Stimulated activated CD4-positive, alpha-beta T cell treated with anti-CD3 and anti-CD28 coated beads, Interleukin-15, amount 100 ng/mL, for 1 hour (primary cell): Measurements from ENCODE around the gene CRLF3.
"Not testable (repeated sequence)": the region's sequence is repeated elsewhere in the genome, so short reads cannot be mapped to it uniquely, and the experiment has no call there.

Experiments
- DNase-seq, 2 donors: peaks; one replicate each; pipeline ENCODE4 v3.0.0-alpha.2; 2020; ENCODE audit warnings: low read depth in 1 of 2, low spot score in 1 of 2

Gene CRLF3

DNA sequence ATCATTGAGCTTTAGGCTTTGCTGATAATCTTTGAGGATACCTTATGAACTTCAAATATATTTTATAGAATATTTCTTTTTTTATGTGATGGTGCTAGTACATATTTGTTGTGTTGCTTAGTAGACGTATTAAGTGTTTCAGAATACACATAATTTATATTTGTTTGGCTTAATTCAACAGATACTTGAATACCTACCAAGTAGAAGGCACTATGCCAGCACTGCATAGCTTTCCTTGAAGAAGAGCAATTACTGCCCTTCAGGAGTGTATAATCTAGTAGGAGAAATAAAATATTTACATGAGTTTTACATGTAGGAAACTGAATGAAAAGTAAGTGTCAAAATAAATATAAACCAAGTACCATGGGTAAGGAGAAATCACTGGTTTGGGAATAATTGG, 81.8 kb downstream of the CRLF3 start:
- DNase-seq: not testable (repeated sequence)

DNA sequence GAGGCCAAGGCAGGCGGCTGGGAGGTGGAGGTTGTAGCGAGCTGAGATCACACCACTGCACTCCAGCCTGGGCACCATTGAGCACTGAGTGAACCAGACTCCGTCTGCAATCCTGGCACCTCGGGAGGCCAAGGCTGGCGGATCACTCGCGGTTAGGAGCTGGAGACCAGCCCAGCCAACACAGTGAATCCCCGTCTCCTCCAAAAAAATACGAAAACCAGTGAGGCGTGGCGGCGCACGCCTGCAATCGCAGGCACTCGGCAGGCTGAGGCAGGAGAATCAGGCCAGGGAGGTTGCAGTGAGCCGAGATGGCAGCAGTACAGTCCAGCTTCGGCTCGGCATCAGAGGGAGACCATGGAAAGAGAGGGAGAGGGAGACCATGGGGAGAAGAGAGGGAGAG, 88.1 kb downstream of the CRLF3 start:
- not testable (repeated sequence) for DNase-seq

DNA sequence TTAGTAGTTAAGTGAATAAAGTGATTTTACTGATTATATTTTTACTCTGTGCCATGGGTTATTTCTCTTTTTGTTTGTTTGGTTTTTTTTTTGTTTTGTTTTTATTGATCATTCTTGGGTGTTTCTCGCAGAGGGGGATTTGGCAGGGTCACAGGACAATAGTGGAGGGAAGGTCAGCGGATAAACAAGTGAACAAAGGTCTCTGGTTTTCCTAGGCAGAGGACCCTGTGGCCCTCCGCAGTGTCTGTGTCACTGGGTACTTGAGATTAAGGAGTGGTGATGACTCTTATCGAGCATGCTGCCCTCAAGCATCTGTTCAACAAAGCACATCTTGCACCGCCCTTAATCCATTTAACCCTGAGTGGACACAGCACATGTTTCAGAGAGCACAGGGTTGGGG, 88.8 kb downstream of the CRLF3 start:
- not testable (repeated sequence) for DNase-seq

DNA sequence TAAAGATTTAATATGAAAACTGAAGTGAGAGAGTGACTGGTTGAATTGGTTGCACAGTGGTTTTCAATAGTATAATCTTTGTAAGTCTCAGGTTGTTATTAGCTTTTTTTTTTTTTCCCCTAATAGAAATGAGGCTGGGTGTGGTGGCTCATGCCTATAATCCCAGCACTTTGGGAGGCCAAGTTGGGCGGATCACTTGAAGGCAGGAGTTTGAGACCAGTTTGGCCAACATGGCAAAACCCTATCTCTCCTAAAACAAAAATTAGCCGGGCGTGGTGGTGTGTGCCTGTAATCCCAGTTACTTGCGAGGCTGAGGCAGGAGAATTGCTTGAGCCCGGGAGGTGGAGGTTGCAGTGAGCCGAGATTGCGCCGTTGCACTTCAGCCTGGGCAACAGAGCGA, 89.3 kb downstream of the CRLF3 start:
- DNase-seq: not testable (repeated sequence)

DNA sequence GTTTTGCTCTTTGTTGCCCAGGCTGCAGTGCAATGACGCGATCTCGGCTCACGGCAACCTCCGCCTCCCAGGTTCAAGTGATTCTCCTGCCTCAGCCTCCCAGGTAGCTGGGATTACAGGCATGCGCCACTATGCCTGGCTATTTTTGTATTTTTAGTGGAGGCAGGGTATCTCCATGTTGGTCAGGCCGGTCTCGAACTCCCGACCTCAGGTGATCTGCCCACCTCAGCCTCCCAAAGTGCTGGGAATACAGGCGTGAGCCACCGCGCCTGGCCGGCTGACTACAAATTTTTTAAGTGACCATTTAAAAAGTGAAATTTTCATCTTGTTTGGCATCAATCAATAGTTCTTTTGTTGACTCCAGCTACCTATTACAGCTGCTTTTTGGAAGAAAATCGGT, 90.3 kb downstream of the CRLF3 start:
- DNase-seq: not testable (repeated sequence)
